NCI-H2196 treated with DMSO at 0.1 percent for 48 hours (cell line): Measurements from ENCODE around the gene FBXO39.
"Not testable (repeated sequence)": the region's sequence is repeated elsewhere in the genome, so short reads cannot be mapped to it uniquely, and the experiment has no call there.

Experiments
- DNase-seq: peaks from one replicate; lab custom pipeline; 2025; ENCODE audit not compliant: unreplicated experiment; lab: John Stamatoyannopoulos, UW

The FBXO39 gene

GRCh38 chr17:6787081-6787693 lies 11.2 kb downstream of the FBXO39 start:
- DNase-seq: no peak

GRCh38 chr17:6789146-6789545 lies 13.1 kb downstream of the FBXO39 start:
- DNase-seq: no peak

- DNase-seq: no peak
These were observed 17.9 kb downstream of the FBXO39 start for GRCh38 chr17:6793748-6794493.

- DNase-seq: no peak
These were observed 20.2 kb downstream of the FBXO39 start for GRCh38 chr17:6796017-6796886.

- DNase-seq: no peak
These were observed 21.0 kb downstream of the FBXO39 start for GRCh38 chr17:6796887-6797490.

GRCh38 chr17:6797718-6798351 lies 21.8 kb downstream of the FBXO39 start:
- DNase-seq: no peak

- no peak for DNase-seq
These were observed 23.7 kb downstream of the FBXO39 start for GRCh38 chr17:6799738-6800137.

GRCh38 chr17:6800422-6801027 lies 24.5 kb downstream of the FBXO39 start:
- no peak for DNase-seq

GRCh38 chr17:6811510-6811909 lies 35.5 kb downstream of the FBXO39 start:
- no peak for DNase-seq

- no peak for DNase-seq
These were observed 36.3 kb downstream of the FBXO39 start for GRCh38 chr17:6812295-6812694.

GRCh38 chr17:6815775-6816174 lies 39.8 kb downstream of the FBXO39 start:
- no peak for DNase-seq

GRCh38 chr17:6816368-6816767 lies 40.4 kb downstream of the FBXO39 start:
- DNase-seq: not testable (repeated sequence)

GRCh38 chr17:6818938-6819337 lies 42.9 kb downstream of the FBXO39 start:
- DNase-seq: no peak

- no peak for DNase-seq
These were observed 47.0 kb downstream of the FBXO39 start for GRCh38 chr17:6823011-6823442.

GRCh38 chr17:6830383-6830986 lies 54.5 kb downstream of the FBXO39 start:
- DNase-seq: no peak

- DNase-seq: peak; percentile 3
These were observed 55.7 kb downstream of the FBXO39 start, which contains the start of gene TEKT1 for GRCh38 chr17:6831661-6832263. TEKT1 (minus strand) TSS chr17:6831729; CDS start chr17:6830376, 1,353 bp downstream.
